Esophagus (tissue), 2 donors: ENCODE results near the gene DNAH12. TPM values are rescaled to one million over a fixed set of nuclear protein-coding genes. Genes with fewer than 3 reads are reported as not detected.
"Not testable (repeated sequence)": the region's sequence is repeated elsewhere in the genome, so short reads cannot be mapped to it uniquely, and the experiment has no call there.

Source experiments
- H3K27ac ChIP-seq, 2 donors: one replicate each; pipeline ENCODE4 v1.5.1; 2013; ENCODE audit warnings: low read depth in 2 of 2, mild to moderate bottlenecking in 2 of 2, inconsistent platforms in 1 of 2, low read length in 1 of 2, moderate library complexity in 1 of 2
- H3K27me3 ChIP-seq, 2 donors: one replicate each; pipeline ENCODE4 v1.6.1; 2013; ENCODE audit warnings: low read length in 2 of 2, control low read depth in 1 of 2, mild to moderate bottlenecking in 1 of 2; ENCODE audit not compliant: insufficient read depth in 2 of 2, control insufficient read depth in 1 of 2
- H3K36me3 ChIP-seq, 2 donors: one replicate each; pipeline ENCODE4 v1.6.1; 2013; ENCODE audit warnings: low read length in 1 of 2; ENCODE audit not compliant: control insufficient read depth in 2 of 2, insufficient read depth in 2 of 2
- H3K4me1 ChIP-seq, 2 donors: one replicate each; pipeline ENCODE4 v1.6.1; 2013; ENCODE audit warnings: low read length in 1 of 2; ENCODE audit not compliant: control insufficient read depth in 2 of 2, insufficient read depth in 2 of 2
- H3K4me3 ChIP-seq, 2 donors: one replicate each; pipeline ENCODE4 v1.5.1; 2013; ENCODE audit warnings: low read length in 2 of 2, mild to moderate bottlenecking in 2 of 2, low read depth in 1 of 2, moderate library complexity in 1 of 2
- H3K9me3 ChIP-seq, 2 donors: one replicate each; pipeline ENCODE4 v1.6.1; 2013; ENCODE audit warnings: mild to moderate bottlenecking in 2 of 2, low read depth in 1 of 2, low read length in 1 of 2, moderate library complexity in 1 of 2; ENCODE audit not compliant: control insufficient read depth in 2 of 2, insufficient read depth in 1 of 2
- WGBS, 2 donors: extraction: QIAGEN DNeasy Blood & Tissue Kit; methylation state at CpG; one replicate each; pipeline ENCODE4 v1.1.7; 2013; 5-methylcytosine and 5-hydroxymethylcytosine counted together
- polyA plus RNA-seq, 2 donors: library from polyadenylated mRNA; stranded (reverse); fragments of 200-250 nt; gene quantifications; one replicate each; pipeline ENCODE4 v1.2.3, GENCODE V29; 2013
- donor health status: healthy with polysubstance abuse.
- donor health status: Bipolar disorder and iron deficiency.

The DNAH12 gene
- polyA plus RNA-seq, 2 donors: 0.06 to 0.24 TPM

DNA sequence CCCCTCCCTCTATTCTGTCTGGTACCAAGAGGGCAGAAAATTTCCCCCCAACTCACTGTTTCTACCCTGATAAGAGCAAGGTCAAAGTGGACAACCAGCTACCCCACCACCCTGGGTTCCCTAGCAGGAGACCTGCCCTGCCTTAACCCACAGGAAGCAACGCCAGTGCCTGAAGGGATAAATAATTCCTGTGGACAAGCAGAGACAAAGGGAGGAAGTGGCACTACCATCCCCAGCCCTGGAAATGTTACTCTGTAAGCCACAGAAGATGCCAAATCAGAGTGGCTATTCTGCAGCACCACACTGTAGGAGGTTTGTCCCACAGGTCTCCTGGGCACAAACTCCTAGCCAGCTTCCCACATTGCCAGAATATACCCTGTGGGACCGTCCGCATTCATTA lies 80.1 kb downstream of the DNAH12 start:
- 79 to 88% methylated on average over 3 of the region's 3 CpGs for WGBS, 2 donors
- H3K4me1 ChIP-seq: no peaks in the 10 kb centered on the region
- no peaks in the 10 kb centered on the region for H3K27me3 ChIP-seq
- H3K36me3 ChIP-seq: no peaks in the 10 kb centered on the region
- no peaks in the 10 kb centered on the region for H3K9me3 ChIP-seq
- no peak overlapping the region for H3K27ac ChIP-seq
- no peak overlapping the region for H3K4me3 ChIP-seq

DNA sequence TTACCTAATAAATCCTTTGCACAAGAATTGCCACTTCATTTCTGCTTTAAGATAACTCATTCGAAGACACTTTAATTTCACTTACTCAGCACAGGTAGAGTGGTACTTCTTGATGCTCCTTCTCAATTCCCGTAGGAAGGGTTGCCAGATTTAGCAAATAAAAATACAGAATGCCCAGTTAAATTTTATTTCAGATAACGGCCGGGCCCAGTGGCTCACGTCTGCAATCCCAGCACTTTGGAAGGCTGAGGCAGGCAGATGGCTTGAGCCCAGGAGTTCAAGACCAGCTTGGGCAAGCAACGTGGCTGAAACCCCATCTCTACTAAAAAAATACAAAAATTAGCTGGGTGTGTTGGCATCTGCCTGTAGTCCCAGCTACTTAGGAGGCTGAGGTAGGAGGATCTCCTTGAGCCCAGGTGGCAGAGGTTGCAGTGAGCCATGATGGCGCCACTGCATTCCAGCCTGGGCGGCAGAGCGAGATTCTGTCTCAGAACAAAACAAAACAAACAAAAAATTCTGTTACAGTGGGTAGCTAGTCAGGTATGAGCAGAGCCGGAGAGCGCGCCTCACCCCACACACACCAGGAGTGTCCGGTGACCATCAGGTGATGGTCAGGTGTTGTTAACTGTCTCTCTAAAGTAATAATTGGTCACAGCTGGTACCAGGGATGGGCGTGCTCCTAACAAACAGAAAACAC lies 92.8 kb downstream of the DNAH12 start:
- 83 to 88% methylated on average over 14 of the region's 14 CpGs for WGBS, 2 donors
- no peaks in the 10 kb centered on the region for H3K36me3 ChIP-seq
- no peaks in the 10 kb centered on the region for H3K27me3 ChIP-seq
- no peaks in the 10 kb centered on the region for H3K9me3 ChIP-seq
- no peaks in the 10 kb centered on the region for H3K4me1 ChIP-seq
- H3K4me3 ChIP-seq: no peak overlapping the region
- H3K27ac ChIP-seq: no peak overlapping the region

DNA sequence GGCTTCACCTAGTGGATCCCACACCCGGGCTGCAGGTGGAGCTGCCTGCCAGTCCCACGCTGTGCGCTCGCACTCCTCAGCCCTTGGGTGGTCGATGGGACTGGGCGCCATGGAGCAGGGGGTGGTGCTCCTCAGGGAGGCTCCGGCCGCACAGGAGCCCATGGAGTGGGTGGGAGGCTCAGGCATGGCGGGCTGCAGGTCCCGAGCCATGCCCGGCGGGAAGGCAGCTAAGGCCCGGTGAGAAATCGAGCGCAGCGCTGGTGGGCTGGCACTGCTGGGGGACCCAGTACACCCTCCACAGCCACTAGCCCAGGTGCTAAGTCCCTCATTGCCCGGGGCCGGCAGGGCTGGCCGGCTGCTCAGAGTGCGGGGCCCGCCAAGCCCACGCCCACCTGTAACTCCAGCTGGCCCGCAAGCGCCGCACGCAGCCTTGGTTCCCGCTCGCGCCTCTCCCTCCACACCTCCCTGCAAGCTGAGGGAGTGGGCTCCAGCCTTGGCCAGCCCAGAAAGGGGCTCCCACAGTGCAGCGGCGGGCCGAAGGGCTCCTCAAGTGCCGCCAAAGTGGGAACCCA lies 94.8 kb downstream of the DNAH12 start:
- not testable (repeated sequence) for H3K27me3 ChIP-seq, H3K9me3 ChIP-seq, H3K4me1 ChIP-seq, H3K27ac ChIP-seq, H3K36me3 ChIP-seq, H3K4me3 ChIP-seq
- 89 to 93% methylated on average over 25 to 31 of the region's 33 CpGs for WGBS, 2 donors

DNA sequence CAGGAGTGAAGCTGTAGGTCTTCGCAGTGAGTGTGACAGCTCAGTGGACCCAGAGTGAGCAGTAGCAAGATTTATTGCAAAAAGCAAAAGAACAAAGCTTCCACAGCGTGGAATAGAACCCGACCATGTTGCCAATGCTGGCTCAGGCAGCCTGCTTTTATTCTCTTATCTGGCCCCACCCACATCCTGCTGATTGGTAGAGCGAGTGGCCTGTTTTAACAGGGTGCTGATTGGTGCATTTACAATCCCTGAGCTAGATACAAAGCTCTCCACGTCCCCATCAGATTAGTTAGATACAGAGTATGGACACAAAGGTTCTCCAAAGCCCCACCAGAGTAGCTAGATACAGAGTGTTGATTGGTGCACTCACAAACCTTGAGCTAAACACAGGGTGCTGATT lies 95.7 kb downstream of the DNAH12 start:
- not testable (repeated sequence) for H3K9me3 ChIP-seq, H3K36me3 ChIP-seq, H3K27me3 ChIP-seq, H3K27ac ChIP-seq, H3K4me3 ChIP-seq, H3K4me1 ChIP-seq
- WGBS, 2 donors: 82 to 89% methylated on average over 5 of the region's 5 CpGs

DNA sequence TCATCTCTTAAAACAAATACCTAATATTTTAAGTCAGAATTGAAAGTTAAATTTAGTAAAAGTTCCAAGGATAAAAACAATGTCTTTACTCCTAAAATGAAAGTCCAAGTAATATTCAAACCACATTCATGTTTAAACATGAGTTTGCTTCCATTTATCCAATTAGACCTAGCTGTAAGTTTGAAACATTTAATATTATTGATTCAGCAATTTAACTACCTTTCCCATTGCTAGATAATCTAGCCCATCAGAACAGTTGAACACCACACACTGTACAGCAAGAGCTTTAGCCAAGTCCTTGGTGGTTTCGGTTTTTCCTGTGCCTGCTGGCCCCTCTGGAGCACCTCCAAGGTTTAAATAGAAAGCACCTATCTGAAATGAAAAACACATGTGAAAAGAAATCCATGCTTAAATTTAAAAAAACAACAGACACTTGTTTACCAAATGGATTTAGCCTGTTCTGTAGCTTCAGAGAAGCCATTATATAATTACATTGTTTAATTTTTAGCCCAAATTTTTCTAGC lies 97.8 kb downstream of the DNAH12 start:
- no peaks in the 10 kb centered on the region for H3K36me3 ChIP-seq
- no peaks in the 10 kb centered on the region for H3K9me3 ChIP-seq
- no peak overlapping the region for H3K27ac ChIP-seq
- H3K27me3 ChIP-seq: no peaks in the 10 kb centered on the region
- no peak overlapping the region for H3K4me3 ChIP-seq
- H3K4me1 ChIP-seq: no peaks in the 10 kb centered on the region
- 30 to 33% methylated on average over 1 of the region's 1 CpG for WGBS, 2 donors

DNA sequence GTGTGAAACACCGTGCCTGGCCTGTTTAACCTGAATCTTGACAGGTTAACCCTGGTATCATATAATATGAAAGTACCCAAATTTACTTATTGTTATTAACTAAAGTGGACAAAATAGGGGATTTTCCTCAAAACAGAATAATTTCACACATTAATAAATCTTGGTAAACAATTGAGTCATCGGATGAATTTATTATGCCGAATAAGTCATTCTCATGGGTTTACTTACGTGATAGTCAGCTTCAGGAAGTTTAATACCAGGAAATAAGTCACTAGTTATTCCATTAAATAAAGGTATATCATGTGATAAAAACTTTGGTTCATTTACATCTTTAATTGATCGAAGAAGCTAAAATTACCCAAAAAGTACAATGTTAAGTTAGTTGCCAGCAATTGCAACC lies 99.7 kb downstream of the DNAH12 start:
- H3K36me3 ChIP-seq: no peaks in the 10 kb centered on the region
- no peaks in the 10 kb centered on the region for H3K9me3 ChIP-seq
- WGBS, 2 donors: 73 to 76% methylated on average over 5 of the region's 5 CpGs
- H3K27me3 ChIP-seq: no peaks in the 10 kb centered on the region
- H3K27ac ChIP-seq: no peak overlapping the region
- H3K4me1 ChIP-seq: no peaks in the 10 kb centered on the region
- no peak overlapping the region for H3K4me3 ChIP-seq

DNA sequence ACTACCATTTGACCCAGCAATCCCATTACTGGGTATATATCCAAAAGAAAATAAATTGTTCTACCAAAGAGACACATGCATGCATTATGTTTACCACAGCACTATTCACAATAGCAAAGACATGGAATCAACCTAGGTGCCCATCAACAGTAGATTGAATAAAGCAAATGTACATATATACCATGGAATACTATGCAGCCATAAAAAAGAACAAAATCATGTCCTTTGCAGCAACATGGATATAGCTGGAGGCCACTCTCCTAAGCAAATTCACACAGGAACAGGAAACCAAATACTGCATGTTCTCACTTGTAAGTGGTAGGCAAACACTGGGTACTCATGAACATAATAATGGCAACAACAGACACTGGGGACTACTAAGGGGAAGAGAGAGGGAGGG lies 104.0 kb downstream of the DNAH12 start:
- not testable (repeated sequence) for H3K27me3 ChIP-seq

DNA sequence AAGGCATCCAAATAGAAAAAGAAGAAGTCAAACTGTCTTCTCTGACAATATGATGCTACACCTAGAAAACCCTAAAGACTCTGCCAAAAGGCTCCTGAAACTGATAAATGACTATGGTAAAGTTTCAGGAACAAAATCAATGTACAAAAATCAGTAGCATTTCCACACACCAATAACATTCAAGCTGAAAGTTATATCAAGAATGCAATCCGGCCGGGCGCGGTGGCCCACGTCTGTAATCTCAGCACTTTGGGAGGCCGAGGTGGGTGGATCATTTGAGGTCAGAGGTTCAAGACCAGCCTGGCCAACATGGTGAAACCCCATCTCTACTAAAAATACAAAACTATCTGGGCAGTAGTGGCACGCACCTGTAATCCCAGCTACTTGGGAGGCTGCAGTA lies 105.7 kb downstream of the DNAH12 start:
- not testable (repeated sequence) for H3K9me3 ChIP-seq, H3K4me1 ChIP-seq, H3K27me3 ChIP-seq, H3K27ac ChIP-seq, H3K4me3 ChIP-seq, H3K36me3 ChIP-seq
- WGBS, 2 donors: 77 to 80% methylated on average over 7 of the region's 7 CpGs

More for the DNA sequence above, 104.0 kb downstream of the DNAH12 start:
- not testable (repeated sequence) for H3K4me3 ChIP-seq, H3K27ac ChIP-seq, H3K4me1 ChIP-seq, H3K9me3 ChIP-seq, H3K36me3 ChIP-seq

DNA sequence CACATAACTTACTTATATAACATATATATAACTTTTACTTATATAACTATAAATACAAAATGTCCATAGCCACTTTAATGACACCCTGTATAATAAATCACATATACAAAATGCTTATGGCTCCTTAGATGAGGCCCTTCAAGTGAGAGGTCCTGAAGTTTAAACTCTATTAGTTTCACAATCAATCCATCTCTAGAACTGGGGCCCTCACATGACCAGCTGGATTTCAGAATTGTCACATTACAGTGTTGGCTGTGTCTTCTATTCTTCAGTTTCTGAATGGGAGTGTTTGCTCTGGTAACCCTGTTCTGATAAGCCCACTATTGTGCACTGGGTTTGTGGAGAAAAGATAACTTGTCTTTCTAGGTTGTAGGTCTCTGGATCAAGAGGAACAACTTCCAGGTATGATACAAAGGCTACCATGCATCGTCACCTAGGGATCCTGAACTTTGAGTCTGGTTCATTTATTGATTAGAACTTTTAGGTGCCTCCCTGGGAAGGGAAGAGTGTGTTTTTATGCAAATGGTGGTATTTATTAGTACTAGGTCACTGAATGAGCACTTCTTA lies 107.9 kb downstream of the DNAH12 start:
- H3K27ac ChIP-seq: no peak overlapping the region
- H3K9me3 ChIP-seq: no peaks in the 10 kb centered on the region
- no peaks in the 10 kb centered on the region for H3K36me3 ChIP-seq
- 91 to 94% methylated on average over 1 of the region's 1 CpG for WGBS, 2 donors
- no peaks in the 10 kb centered on the region for H3K27me3 ChIP-seq
- H3K4me3 ChIP-seq: no peak overlapping the region
- H3K4me1 ChIP-seq: no peaks in the 10 kb centered on the region

DNA sequence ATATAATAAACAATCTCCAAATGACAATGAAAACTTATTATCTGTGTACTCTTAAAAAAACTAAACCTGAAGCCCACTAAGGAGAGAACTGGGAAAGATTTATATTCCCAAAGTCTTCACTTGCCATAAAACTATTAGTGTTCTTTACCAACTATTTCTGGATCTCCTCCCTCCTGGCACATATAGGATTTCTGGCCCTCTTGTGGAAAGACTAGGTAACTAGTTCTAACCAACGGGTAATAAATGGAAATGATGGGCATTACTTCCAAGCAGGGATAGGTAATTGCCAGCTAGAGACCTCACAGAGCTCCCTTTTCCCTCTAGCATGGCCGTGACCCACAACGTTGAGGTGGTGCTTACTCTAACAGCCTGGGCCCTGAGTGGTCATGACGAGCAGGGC lies 110.1 kb downstream of the DNAH12 start:
- H3K4me3 ChIP-seq: no peak overlapping the region
- no peaks in the 10 kb centered on the region for H3K27me3 ChIP-seq
- no peaks in the 10 kb centered on the region for H3K4me1 ChIP-seq
- 24 to 35% methylated on average over 4 of the region's 4 CpGs for WGBS, 2 donors
- no peaks in the 10 kb centered on the region for H3K9me3 ChIP-seq
- no peaks in the 10 kb centered on the region for H3K36me3 ChIP-seq
- no peak overlapping the region for H3K27ac ChIP-seq
